Endothelial cell (in vitro differentiated cells): ENCODE measurements around the gene WWC1. TPM values are rescaled to one million over a fixed set of nuclear protein-coding genes. Genes with fewer than 3 reads are reported as not detected.

ENCODE experiments used
- DNase-seq: peaks from one replicate; pipeline ENCODE4 v3.0.0; 2021; ENCODE audit warnings: low spot score
- H3K27ac Mint-ChIP-seq: one replicate; pipeline ENCODE4 v1.8.0; 2021; ENCODE audit warnings: mixed read lengths, inconsistent platforms; ENCODE audit not compliant: unreplicated experiment
- H3K27me3 Mint-ChIP-seq: one replicate; pipeline ENCODE4 v1.8.0; 2021; ENCODE audit warnings: mild to moderate bottlenecking, moderate library complexity, mixed read lengths, inconsistent platforms; ENCODE audit not compliant: unreplicated experiment
- H3K36me3 Mint-ChIP-seq: one replicate; pipeline ENCODE4 v1.8.0; 2021; ENCODE audit warnings: mild to moderate bottlenecking, low read depth, mixed read lengths, inconsistent platforms; ENCODE audit not compliant: unreplicated experiment
- H3K4me1 Mint-ChIP-seq: one replicate; pipeline ENCODE4 v1.8.0; 2021; ENCODE audit warnings: mild to moderate bottlenecking, mixed read lengths, inconsistent platforms; ENCODE audit not compliant: unreplicated experiment
- H3K4me3 Mint-ChIP-seq: one replicate; pipeline ENCODE4 v1.8.0; 2021; ENCODE audit warnings: mild to moderate bottlenecking, mixed read lengths, inconsistent platforms; ENCODE audit not compliant: unreplicated experiment
- H3K9me3 Mint-ChIP-seq: one replicate; pipeline ENCODE4 v1.8.0; 2021; ENCODE audit warnings: mixed read lengths, inconsistent platforms; ENCODE audit not compliant: unreplicated experiment
- CTCF ChIP-seq: fragments of 200-600 bp; sonication (generic); IDR thresholded peaks from one replicate; pipeline ENCODE4 v1.5.0; 2021; ENCODE audit warnings: antibody characterized with exemption; ENCODE audit not compliant: unreplicated experiment
- total RNA-seq: library from RNA; stranded (reverse); fragmentation: NEBNext Ultra II Directional; extraction: Animal tissue kit (Norgen Biotek cat#: 25700); gene quantifications from one replicate; pipeline ENCODE4 v1.2.1, GENCODE V29; 2021; ENCODE audit not compliant: unreplicated experiment

WWC1 gene
- total RNA-seq, 1 donor from 2014 or later: 1.1 TPM

DNA sequence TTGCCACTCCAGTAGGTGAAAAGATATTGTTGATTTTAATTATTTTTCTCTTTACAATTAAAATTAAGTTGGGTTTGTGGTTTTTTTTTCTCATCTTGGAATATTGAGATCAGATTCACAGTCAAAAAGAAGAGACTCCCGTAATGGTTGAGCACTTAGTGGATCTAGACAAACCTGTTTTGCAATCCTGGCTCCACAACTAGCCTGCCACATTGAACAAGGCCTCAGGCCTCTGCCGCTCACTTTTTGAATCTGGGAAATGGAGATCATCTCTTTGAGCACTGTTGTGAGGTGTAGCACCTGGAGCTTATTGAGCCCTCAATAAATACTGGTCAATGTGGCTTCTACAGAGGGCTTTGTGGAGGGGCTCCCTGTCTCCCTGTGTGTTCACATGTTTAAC lies 157.7 kb downstream of the WWC1 start:
- TF ChIP-seq CTCF: no peak
- Mint-ChIP-seq H3K4me3 (no peak overlapping the region), H3K9me3 (no peaks in the 10 kb centered on the region), H3K27me3 (peaks cover 3% of the 10 kb centered on the region), H3K27ac (no peak overlapping the region), H3K36me3 (no peaks in the 10 kb centered on the region), H3K4me1 (no peaks in the 10 kb centered on the region)
- no peak for DNase-seq

DNA sequence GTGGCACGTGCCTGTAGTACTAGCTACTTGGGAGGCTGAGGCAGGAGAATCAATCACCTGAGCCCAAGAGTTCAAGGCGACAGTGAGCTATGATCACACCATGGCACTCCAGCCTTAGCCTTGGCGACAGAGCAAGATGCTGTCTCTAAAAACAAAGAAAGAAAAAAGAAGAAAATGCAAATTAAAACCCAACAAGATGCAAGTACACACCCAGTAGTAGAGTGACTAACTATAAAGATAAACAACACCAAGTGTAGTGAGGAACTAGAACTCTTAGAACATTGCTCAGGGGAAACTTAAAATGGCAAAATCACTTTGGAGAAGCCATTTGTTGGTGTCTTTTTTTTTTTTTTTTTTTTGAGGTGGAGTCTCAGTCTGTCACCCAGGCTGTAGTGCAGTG lies 160.1 kb downstream of the WWC1 start:
- no peaks in the 10 kb centered on the region for H3K4me1 Mint-ChIP-seq
- H3K9me3 Mint-ChIP-seq: no peaks in the 10 kb centered on the region
- H3K36me3 Mint-ChIP-seq: no peaks in the 10 kb centered on the region
- H3K27me3 Mint-ChIP-seq: no peaks in the 10 kb centered on the region
- H3K4me3 Mint-ChIP-seq: no peak overlapping the region
- no peak for DNase-seq
- TF ChIP-seq CTCF: no peak
- no peak overlapping the region for H3K27ac Mint-ChIP-seq

- Mint-ChIP-seq H3K4me1 (no peaks in the 10 kb centered on the region), H3K4me3 (no peak overlapping the region), H3K27me3 (peaks cover 3% of the 10 kb centered on the region), H3K9me3 (no peaks in the 10 kb centered on the region), H3K27ac (no peak overlapping the region), H3K36me3 (no peaks in the 10 kb centered on the region)
- no peak for DNase-seq
- TF ChIP-seq CTCF: no peak
Measured at GRCh38 chr5:168455201-168455600, 163.8 kb downstream of the WWC1 start.

DNA sequence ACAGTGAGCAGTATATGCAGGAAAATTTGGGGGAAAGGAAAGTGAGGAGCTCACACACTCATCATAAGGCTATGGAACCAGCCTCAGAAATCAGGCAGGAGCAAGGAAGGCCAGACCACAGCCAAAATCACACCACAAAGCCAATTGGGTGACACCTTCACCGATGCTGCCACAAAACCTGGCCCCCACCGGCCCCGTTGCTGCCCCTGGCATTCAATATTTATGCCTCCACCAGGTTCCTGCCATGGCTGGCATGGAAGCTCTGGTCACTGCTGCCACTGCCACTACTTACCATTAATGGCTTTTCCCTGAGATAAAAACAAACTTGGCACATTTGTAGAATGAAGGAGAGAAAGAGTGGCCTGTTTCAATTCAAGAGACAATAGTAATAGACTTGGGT lies 166.1 kb downstream of the WWC1 start:
- no peak for TF ChIP-seq CTCF
- no peak for DNase-seq
- no peak overlapping the region for H3K4me3 Mint-ChIP-seq
- no peaks in the 10 kb centered on the region for H3K4me1 Mint-ChIP-seq
- H3K9me3 Mint-ChIP-seq: no peaks in the 10 kb centered on the region
- no peak overlapping the region for H3K27ac Mint-ChIP-seq
- peaks cover 3% of the 10 kb centered on the region for H3K27me3 Mint-ChIP-seq
- H3K36me3 Mint-ChIP-seq: no peaks in the 10 kb centered on the region

- peaks cover 3% of the 10 kb centered on the region for H3K4me1 Mint-ChIP-seq
- H3K27ac Mint-ChIP-seq: no peak overlapping the region
- DNase-seq: no peak
- no peak for TF ChIP-seq CTCF
- H3K4me3 Mint-ChIP-seq: no peak overlapping the region
- no peaks in the 10 kb centered on the region for H3K36me3 Mint-ChIP-seq
- H3K9me3 Mint-ChIP-seq: no peaks in the 10 kb centered on the region
- H3K27me3 Mint-ChIP-seq: peaks cover 3% of the 10 kb centered on the region
Measured at GRCh38 chr5:168460606-168461005, 169.2 kb downstream of the WWC1 start.
